ENCODE measurements around the gene LUC7L2. TPM values are rescaled to one million over a fixed set of nuclear protein-coding genes. Genes with fewer than 3 reads are reported as not detected.

The LUC7L2 gene
- total RNA-seq, 4 donors from 2014 or later = 125 to 179 (median 145) TPM

DNA sequence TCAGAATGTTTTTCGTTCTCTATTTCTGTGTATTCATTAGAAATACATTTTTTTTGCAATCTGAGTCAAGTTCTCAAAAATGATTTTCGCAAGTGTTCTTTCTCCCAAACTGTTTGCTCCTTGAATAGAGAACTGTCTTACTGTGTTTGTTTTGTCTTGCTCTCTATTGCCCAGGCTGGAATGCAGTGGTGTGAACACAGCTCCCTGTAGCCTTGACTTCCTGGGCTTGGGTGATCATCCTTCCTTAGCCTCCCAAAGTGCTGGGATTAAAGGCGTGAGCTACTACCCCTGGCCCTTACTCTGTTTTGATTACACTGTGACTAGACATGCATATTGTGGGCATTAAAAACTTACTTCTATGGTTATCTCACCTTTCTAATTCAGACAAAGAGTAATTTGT is 56.7 kb downstream of the LUC7L2 start:
- intact Hi-C loops (cut with DNase I) = loop anchor here (10.0 kb wide), 1 partner anchor 52 kb away; no protein-coding TSS in a partner anchor
- Histone ChIP-seq H3K4me3 (replicated peaks in 1 of 3) (no peak overlapping the region), H3K27me3 (no peaks in the 10 kb centered on the region), H3K9me3 (no peaks in the 10 kb centered on the region), H3K27ac (peak overlapping the region; percentile 40 to 66 (median 47)), H3K4me1 (peaks cover 10 to 26% of the 10 kb centered on the region in 2 donors), H3K36me3 (peaks cover 26 to 51% of the 10 kb centered on the region in 2 donors)
- 59 to 65% methylated on average over 3 of the region's 3 CpGs for WGBS, 2 donors
- TF ChIP-seq POLR2A (IDR thresholded peaks at IDR 0.05) (no peak), CTCF (IDR thresholded peaks at IDR 0.05) (no peak)
- DNase-seq = peak; percentile 59 to 71

DNA sequence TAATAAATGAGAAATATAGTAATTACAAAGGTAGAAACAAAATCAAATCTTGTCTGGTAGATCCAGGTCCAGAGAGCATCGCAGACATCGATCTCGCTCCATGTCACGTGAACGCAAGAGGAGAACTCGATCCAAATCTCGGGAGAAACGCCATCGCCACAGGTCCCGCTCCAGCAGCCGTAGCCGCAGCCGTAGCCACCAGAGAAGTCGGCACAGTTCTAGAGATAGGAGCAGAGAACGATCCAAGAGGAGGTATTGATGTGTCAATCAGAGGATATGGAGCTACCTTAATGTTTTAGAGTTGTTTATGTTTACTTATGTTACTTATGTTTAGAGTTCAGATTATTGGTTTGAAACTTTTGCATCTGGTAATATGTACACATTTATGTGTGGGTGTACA is 57.8 kb downstream of the LUC7L2 start:
- Histone ChIP-seq H3K36me3 (peaks cover 30 to 56% of the 10 kb centered on the region in 2 donors), H3K27me3 (no peaks in the 10 kb centered on the region), H3K4me3 (replicated peaks in 1 of 3) (no peak overlapping the region), H3K9me3 (no peaks in the 10 kb centered on the region), H3K27ac (peak overlapping the region in 2 of 3 donors; percentile 4 to 66), H3K4me1 (peaks cover 10 to 26% of the 10 kb centered on the region in 2 donors)
- no peak for DNase-seq
- TF ChIP-seq CTCF (IDR thresholded peaks at IDR 0.05) = no peak
- no peak for TF ChIP-seq POLR2A (IDR thresholded peaks at IDR 0.05)
- intact Hi-C loops (cut with DNase I) = loop anchor here (10.0 kb wide), 1 partner anchor 53 kb away; no protein-coding TSS in a partner anchor
- WGBS, 2 donors = 96 to 98% methylated on average over 15 of the region's 15 CpGs

- no peak for TF ChIP-seq POLR2A (IDR thresholded peaks at IDR 0.05)
- no peak for TF ChIP-seq CTCF (IDR thresholded peaks at IDR 0.05)
- WGBS, 2 donors = 49 to 55% methylated on average over 1 of the region's 1 CpG
- peaks cover 23 to 52% of the 10 kb centered on the region in 2 donors for H3K36me3 ChIP-seq
Measured at GRCh38 chr7:139421123-139421522, 61.4 kb downstream of the LUC7L2 start.

DNA sequence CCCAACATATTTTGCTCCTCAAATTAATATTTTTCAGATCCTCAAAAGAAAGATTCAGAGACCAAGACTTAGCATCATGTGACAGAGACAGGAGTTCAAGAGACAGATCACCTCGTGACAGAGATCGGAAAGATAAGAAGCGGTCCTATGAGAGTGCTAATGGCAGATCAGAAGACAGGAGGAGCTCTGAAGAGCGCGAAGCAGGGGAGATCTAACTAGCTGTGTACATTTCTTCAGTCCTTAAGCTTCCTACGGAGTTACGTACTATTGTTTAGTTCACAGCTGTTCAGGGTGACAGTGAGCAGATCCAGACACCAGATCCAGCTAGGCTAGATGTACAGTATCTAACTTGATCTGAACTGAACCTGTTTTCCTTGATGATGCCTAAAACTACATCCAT is 62.4 kb downstream of the LUC7L2 start:
- Histone ChIP-seq H3K27ac (no peak overlapping the region), H3K9me3 (no peaks in the 10 kb centered on the region), H3K4me3 (replicated peaks in 1 of 3) (no peak overlapping the region), H3K36me3 (peaks cover 23 to 47% of the 10 kb centered on the region in 2 donors), H3K27me3 (no peaks in the 10 kb centered on the region), H3K4me1 (peaks cover 11 to 12% of the 10 kb centered on the region in 2 donors)
- 76 to 82% methylated on average over 7 of the region's 7 CpGs for WGBS, 2 donors
- TF ChIP-seq CTCF (IDR thresholded peaks at IDR 0.05) = no peak
- no peak for TF ChIP-seq POLR2A (IDR thresholded peaks at IDR 0.05)
- intact Hi-C loops (cut with DNase I) = no loop called here
- no peak for DNase-seq

More at GRCh38 chr7:139421123-139421522, 61.4 kb downstream of the LUC7L2 start:
- no peaks in the 10 kb centered on the region for H3K27me3 ChIP-seq
- intact Hi-C loops (cut with DNase I) = no loop called here
- no peak overlapping the region for H3K27ac ChIP-seq
- DNase-seq = no peak
- peaks cover 6 to 14% of the 10 kb centered on the region in 2 donors for H3K4me1 ChIP-seq
- no peak overlapping the region for H3K4me3 ChIP-seq (replicated peaks in 1 of 3)
- no peaks in the 10 kb centered on the region for H3K9me3 ChIP-seq

DNA sequence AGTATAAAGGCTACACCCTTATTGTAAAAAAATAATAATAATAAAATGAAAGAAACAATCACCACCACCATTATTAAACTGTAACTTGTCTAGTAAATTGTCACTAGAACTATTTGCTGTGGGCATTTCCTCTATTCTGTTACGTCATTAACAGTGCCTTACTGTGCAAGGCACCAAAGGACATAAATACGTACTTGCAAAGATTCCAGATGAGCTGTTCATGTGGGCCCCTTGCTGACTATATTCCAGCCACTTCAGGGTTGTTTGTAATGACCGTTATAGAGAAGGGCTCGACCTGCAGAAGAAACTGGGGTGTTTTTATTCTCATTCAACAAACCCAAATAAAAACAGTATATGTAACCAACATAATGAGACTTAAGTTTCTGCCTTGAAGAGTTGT is 63.4 kb downstream of the LUC7L2 start:
- Histone ChIP-seq H3K27me3 (no peaks in the 10 kb centered on the region), H3K36me3 (peaks cover 15 to 37% of the 10 kb centered on the region in 2 donors), H3K27ac (no peak overlapping the region), H3K9me3 (no peaks in the 10 kb centered on the region), H3K4me1 (peaks cover 19 to 21% of the 10 kb centered on the region in 2 donors), H3K4me3 (replicated peaks in 1 of 3) (no peak overlapping the region)
- no peak for DNase-seq
- TF ChIP-seq CTCF (IDR thresholded peaks at IDR 0.05) (no peak), POLR2A (IDR thresholded peaks at IDR 0.05) (no peak)
- 78 to 82% methylated on average over 4 of the region's 4 CpGs for WGBS, 2 donors
- intact Hi-C loops (cut with DNase I) = no loop called here
